Breast epithelium (tissue), 3 donors: ENCODE measurements around the gene ACER2.

Source experiments
- POLR2A ChIP-seq: fragments of 450-650 bp; IDR thresholded peaks from one replicate; pipeline ENCODE4 v1.6.1; 2016; ENCODE audit warnings: antibody characterized with exemption, mild to moderate bottlenecking, moderate library complexity
- POLR2AphosphoS5 ChIP-seq, 3 donors: sonication (generic); formaldehyde crosslinking; IDR thresholded peaks; one replicate each; pipeline ENCODE4 v1.6.1; 2017; ENCODE audit warnings: antibody characterized with exemption in 3 of 3
- TF ChIP-seq, protein P1 (sequence below), 3 donors: fragments of 450-650 bp; IDR thresholded peaks; one replicate each; pipeline ENCODE4 v1.5.1; 2016 to 2017; ENCODE audit warnings: antibody characterized with exemption in 3 of 3, mild to moderate bottlenecking in 3 of 3, moderate library complexity in 3 of 3

DNA sequence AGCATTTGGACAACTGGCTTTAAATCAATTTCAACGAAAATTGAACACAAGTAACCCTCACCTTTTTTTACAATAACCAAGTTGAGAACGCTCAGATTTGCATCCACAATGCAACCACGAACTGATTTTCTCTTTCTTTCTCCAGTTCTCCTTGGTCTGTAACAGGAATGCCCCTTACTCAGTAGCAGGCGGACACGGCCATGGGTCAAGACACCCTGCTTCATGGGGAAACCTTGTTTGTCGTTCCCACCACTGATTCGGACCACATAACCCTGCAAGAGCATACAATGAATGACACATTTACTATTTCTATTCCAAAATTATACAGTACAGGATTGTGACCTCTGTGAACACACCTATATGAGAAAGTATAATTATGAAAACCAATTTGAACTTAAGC lies 30.2 kb upstream of the ACER2 start:
- no peak for TF ChIP-seq POLR2AphosphoS5 (IDR thresholded peaks at IDR 0.05)
- no peak for TF ChIP-seq POLR2A
- TF ChIP-seq, protein P1, sequence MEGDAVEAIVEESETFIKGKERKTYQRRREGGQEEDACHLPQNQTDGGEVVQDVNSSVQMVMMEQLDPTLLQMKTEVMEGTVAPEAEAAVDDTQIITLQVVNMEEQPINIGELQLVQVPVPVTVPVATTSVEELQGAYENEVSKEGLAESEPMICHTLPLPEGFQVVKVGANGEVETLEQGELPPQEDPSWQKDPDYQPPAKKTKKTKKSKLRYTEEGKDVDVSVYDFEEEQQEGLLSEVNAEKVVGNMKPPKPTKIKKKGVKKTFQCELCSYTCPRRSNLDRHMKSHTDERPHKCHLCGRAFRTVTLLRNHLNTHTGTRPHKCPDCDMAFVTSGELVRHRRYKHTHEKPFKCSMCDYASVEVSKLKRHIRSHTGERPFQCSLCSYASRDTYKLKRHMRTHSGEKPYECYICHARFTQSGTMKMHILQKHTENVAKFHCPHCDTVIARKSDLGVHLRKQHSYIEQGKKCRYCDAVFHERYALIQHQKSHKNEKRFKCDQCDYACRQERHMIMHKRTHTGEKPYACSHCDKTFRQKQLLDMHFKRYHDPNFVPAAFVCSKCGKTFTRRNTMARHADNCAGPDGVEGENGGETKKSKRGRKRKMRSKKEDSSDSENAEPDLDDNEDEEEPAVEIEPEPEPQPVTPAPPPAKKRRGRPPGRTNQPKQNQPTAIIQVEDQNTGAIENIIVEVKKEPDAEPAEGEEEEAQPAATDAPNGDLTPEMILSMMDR (IDR thresholded peaks at IDR 0.05), result no peak
